Skin of body (tissue), 2 donors: ENCODE measurements around the gene DONSON. TPM values are rescaled to one million over a fixed set of nuclear protein-coding genes. Genes with fewer than 3 reads are reported as not detected.

Experiments
- DNase-seq: peaks from one replicate; lab custom pipeline; 2025; lab: John Stamatoyannopoulos, UW
- total RNA-seq: library from RNA; depleted of rRNA; stranded (reverse); fragments of >200 nt; gene quantifications from one replicate; pipeline ENCODE4 v1.2.3, GENCODE V29; 2014

DONSON gene
- total RNA-seq, 1 donor from 2014 or later = 13.2 TPM

GRCh38 chr21:33566514-33566913, 22.0 kb downstream of the DONSON start:
- DNase-seq = no peak

- DNase-seq = no peak
Measured at GRCh38 chr21:33562389-33562788, 26.1 kb downstream of the DONSON start.

GRCh38 chr21:33561373-33561772, 27.1 kb downstream of the DONSON start:
- no peak for DNase-seq

DNA sequence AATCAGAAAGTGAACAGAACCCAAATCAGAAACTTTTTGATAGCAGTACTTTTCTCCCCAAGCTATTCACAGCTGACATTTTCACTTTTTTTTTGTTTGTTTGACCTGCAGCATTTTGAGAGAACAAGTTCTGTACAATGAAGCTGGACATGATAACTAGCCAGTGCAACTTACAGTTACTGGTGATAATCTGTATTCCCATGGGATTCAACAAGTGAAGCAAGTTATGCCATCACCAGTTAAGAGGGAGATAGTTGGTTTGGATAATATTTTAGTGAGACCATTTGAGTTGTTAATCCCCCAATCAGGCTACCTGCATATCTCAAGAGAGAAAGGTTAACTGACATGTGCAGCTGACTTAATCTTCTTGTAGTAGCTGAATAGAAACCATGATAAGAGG, 27.5 kb downstream of the DONSON start:
- DNase-seq = no peak

DNA sequence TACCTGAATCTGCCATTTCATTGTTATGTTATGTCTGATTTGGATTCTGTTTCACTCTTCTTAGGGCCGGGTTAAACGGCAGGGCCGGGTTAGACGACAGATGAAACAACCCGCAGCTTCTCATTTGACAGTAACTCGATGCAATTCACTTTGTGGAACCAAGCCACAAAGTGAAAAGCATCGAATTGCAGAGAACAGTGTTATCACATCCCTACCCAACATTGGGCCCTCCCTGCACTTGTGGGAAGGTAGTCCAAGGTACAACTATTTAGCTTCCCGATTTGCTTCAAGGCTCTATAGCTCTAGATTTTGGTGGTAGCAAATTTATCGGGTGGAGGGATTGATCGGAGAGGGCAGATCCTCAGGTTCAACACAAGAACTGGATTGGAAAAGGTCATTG, 28.7 kb downstream of the DONSON start:
- no peak for DNase-seq

DNA sequence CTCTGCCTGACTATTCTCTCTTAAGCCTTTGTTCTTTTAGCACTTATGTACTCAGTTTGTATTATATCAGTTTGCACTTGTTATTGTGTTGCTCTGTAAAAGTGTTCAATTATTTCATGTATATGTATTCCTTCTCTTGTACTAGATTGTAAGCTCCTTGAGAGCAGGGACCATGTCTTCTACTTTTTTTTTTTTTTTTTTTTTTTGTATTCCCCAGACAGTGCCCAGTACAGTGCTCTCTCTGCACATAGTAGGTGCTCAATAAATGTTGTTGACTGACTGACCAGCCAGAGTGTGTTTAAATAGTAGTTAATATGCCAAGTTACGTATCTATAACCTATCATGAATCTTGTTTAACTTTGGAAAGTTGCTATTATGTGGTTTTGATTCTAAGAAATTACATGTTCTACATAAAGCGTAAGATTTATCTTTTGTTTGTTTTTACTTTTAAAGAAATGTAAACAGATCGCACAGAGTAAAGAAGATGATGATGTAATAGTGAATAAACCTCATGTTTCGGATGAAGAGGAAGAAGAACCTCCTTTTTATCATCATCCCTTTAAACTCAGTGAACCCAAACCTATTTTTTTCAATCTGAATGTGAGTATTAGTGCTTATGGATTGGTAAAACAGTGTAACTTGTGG, 29.6 kb downstream of the DONSON start:
- no peak for DNase-seq

GRCh38 chr21:33557447-33557846, 31.0 kb downstream of the DONSON start:
- no peak for DNase-seq

GRCh38 chr21:33554982-33555344, 33.5 kb downstream of the DONSON start:
- DNase-seq = no peak

DNA sequence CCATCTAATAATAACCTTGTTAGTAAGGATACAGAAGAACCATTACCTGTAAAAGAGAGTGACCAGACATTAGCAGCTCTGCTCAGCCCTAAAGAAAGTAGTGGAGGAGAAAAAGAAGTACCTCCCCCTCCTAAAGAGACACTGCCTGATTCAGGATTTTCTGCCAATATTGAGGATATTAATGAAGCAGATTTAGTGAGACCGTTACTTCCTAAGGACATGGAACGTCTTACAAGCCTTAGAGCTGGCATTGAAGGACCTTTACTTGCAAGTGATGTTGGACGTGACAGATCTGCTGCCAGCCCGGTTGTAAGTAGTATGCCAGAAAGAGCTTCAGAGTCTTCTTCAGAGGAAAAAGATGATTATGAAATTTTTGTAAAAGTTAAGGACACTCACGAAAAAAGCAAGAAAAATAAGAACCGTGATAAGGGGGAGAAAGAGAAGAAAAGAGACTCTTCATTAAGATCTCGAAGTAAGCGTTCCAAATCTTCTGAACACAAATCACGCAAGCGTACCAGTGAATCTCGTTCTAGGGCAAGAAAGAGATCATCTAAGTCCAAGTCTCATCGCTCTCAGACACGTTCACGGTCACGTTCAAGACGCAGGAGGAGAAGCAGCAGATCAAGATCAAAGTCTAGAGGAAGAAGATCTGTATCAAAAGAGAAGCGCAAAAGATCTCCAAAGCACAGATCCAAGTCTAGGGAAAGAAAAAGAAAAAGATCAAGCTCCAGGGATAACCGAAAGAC, 34.1 kb downstream of the DONSON start:
- DNase-seq = no peak

GRCh38 chr21:33552999-33553598, 35.4 kb downstream of the DONSON start:
- DNase-seq = no peak

GRCh38 chr21:33552093-33552998, 36.1 kb downstream of the DONSON start:
- no peak for DNase-seq

- no peak for DNase-seq
Measured at GRCh38 chr21:33551664-33552063, 36.8 kb downstream of the DONSON start.

DNA sequence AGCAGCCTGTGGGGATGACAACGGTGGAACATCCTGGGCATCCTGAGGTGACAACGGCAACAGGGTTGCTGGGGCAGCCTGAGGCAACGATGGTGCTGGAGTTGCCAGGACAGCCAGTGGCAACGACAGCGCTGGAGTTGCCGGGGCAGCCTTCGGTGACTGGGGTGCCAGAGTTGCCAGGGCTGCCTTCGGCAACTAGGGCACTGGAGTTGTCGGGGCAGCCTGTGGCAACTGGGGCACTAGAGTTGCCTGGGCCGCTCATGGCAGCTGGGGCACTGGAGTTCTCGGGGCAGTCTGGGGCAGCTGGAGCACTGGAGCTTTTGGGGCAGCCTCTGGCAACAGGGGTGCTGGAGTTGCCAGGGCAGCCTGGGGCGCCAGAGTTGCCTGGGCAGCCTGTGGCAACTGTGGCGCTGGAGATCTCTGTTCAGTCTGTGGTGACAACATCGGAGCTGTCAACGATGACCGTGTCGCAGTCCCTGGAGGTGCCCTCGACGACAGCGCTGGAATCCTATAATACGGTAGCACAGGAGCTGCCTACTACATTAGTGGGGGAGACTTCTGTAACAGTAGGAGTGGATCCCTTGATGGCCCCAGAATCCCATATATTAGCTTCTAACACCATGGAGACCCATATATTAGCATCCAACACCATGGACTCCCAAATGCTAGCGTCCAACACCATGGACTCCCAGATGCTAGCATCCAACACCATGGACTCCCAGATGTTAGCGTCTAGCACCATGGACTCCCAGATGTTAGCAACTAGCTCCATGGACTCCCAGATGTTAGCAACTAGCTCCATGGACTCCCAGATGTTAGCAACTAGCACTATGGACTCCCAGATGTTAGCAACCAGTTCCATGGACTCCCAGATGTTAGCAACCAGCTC, 37.5 kb downstream of the DONSON start:
- no peak for DNase-seq

DNA sequence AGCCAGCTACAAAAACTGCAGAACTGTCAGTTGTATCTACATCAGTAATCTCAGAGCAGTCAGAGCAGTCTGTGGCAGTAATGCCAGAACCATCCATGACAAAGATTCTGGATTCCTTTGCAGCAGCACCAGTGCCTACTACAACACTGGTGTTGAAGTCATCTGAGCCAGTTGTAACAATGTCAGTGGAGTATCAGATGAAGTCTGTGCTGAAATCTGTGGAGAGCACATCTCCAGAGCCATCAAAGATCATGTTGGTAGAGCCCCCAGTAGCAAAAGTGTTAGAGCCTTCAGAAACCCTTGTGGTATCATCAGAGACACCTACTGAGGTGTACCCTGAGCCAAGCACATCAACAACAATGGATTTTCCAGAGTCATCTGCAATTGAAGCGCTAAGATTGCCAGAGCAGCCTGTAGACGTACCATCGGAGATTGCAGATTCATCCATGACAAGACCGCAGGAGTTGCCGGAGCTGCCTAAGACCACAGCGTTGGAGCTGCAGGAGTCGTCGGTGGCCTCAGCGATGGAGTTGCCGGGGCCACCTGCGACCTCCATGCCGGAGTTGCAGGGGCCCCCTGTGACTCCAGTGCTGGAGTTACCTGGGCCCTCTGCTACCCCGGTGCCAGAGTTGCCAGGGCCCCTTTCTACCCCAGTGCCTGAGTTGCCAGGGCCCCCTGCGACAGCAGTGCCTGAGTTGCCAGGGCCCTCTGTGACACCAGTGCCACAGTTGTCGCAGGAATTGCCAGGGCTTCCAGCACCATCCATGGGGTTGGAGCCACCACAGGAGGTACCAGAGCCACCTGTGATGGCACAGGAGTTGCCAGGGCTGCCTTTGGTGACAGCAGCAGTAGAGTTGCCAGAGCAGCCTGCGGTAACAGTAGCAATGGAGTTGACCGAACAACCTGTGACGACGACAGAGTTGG, 38.4 kb downstream of the DONSON start:
- DNase-seq = no peak

DNA sequence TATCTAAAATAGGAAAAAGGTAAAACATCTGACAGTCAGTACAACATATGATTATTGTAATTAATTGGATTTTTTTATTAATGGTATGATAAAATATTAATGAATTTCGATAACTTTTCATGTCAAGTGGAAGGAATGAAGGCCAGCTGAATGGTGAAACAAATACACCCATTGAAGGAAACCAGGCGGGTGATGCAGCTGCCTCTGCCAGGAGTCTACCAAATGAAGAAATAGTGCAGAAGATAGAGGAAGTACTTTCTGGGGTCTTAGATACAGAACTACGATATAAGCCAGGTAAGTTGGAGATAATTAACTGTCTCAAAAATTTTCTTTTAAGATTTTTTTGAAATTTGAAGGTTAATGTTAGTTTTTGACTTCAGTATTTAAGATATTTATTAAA, 42.4 kb downstream of the DONSON start:
- DNase-seq = no peak

GRCh38 chr21:33544451-33545195, 43.9 kb downstream of the DONSON start:
- no peak for DNase-seq

- DNase-seq = no peak
Measured at GRCh38 chr21:33543505-33544129, 44.9 kb downstream of the DONSON start.
